SKM-1 (cell line): Measurements from ENCODE around the gene SYNPO2.

ENCODE experiments used
- DNase-seq: peaks from one replicate; lab custom pipeline; 2025; ENCODE audit not compliant: unreplicated experiment; lab: John Stamatoyannopoulos, UW

SYNPO2 gene

GRCh38 chr4:118931786-118932185 is 43.1 kb downstream of the SYNPO2 start:
- DNase-seq: no peak

- DNase-seq: peak; percentile 51
Measured at GRCh38 chr4:118935819-118936218, 47.2 kb downstream of the SYNPO2 start.

GRCh38 chr4:118936406-118936805 is 47.8 kb downstream of the SYNPO2 start:
- no peak for DNase-seq

GRCh38 chr4:118939169-118939783 is 50.6 kb downstream of the SYNPO2 start:
- DNase-seq: no peak

GRCh38 chr4:118941149-118941548 is 52.5 kb downstream of the SYNPO2 start:
- DNase-seq: no peak

GRCh38 chr4:118941799-118942198 is 53.1 kb downstream of the SYNPO2 start:
- no peak for DNase-seq

DNA sequence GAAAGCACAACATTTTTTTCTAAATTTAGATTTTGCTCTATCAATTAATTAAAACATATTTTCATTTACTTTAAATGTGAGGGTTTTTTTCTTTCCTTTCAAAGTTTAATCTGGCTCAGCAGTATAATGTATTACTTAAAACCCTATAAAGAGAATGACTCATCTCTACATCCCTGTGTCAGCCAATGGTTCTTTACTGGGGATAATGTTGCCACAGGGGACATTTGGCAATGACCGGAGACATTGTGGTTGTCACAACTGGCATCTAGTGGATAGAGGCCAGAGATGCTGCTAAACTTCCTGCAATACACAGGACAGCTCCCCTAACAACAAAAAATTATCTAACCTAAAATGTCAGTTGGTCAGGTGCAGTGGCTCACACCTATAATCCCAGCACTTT is 53.8 kb downstream of the SYNPO2 start:
- no peak for DNase-seq

- no peak for DNase-seq
Measured at GRCh38 chr4:118947095-118947494, 58.4 kb downstream of the SYNPO2 start.

- no peak for DNase-seq
Measured at GRCh38 chr4:118948545-118949144, 60.0 kb downstream of the SYNPO2 start.

DNA sequence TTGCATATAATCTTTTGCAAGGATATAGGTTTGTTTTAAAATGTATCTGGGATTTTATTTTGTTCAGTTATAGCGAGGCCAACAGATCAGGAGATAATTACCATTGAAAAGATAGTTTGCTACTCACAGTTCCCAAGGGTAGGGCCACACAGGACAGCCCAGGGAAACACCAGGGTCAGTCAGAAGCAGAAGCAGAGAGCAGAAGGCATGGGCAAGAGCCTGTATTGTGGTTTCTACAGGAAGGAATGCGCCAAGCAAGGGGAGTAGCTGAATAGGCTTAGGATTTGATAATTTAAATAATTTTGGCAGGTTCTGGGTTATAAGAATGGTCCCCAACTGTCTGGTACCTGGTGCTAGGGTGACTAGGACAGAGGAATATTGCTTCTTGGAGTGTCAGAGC is 61.6 kb downstream of the SYNPO2 start:
- no peak for DNase-seq

DNA sequence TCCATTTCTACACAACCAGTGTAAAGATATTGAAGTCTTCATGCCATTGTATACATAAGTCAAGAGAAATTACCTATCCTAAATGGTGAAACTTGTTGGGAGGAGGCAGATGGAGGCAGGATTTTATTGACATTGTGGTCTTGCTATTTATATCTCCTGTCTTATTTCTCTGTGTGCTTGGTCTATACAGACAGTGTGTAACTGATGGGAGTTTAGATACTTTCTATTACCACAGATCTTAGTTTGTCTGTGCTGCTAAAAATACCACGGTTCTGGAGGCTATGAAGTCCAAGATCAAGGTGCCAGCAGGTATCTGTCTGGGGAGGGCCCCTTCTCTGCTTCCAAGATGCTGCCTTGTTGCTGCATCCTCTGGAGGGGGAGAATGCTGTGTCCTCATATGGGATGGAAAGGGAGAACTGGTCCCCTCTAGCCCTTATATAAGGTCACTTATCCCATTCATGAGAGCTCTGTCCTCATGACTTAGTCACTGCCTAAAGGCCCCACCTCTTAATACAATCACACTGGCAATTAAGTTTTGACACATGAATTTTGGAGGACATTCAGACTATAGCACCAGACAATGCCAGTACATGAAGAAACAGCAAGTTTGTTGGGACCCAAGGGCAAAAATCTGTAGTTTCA is 62.4 kb downstream of the SYNPO2 start:
- no peak for DNase-seq

GRCh38 chr4:118953276-118953675 is 64.6 kb downstream of the SYNPO2 start:
- no peak for DNase-seq

- DNase-seq: no peak
Measured at GRCh38 chr4:118954246-118954645, 65.6 kb downstream of the SYNPO2 start.

GRCh38 chr4:118955515-118955914 is 66.9 kb downstream of the SYNPO2 start:
- no peak for DNase-seq

GRCh38 chr4:118957722-118958445 is 69.2 kb downstream of the SYNPO2 start:
- no peak for DNase-seq

GRCh38 chr4:118962540-118962939 is 73.9 kb downstream of the SYNPO2 start:
- no peak for DNase-seq

- DNase-seq: no peak
Measured at GRCh38 chr4:118964891-118965411, 76.3 kb downstream of the SYNPO2 start.

DNA sequence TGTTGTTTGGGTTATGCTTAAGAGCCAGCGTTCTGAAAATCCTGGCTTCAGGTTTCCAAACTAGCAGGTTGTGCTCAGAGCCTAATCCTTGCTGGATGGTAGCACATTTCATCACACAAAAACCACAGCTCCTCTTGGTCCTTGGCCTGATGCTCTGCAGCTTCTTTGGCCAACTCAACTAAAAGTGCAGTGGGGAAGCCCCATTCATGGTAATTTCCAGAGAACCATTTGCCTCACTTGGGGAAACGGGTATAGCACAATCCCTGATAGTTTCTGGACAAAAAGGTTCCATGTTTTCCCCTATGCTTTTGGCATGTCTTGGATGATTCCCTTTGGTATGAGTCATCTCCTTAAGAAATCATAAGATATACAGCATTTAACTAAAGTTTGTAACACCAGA is 78.7 kb downstream of the SYNPO2 start:
- DNase-seq: no peak

DNA sequence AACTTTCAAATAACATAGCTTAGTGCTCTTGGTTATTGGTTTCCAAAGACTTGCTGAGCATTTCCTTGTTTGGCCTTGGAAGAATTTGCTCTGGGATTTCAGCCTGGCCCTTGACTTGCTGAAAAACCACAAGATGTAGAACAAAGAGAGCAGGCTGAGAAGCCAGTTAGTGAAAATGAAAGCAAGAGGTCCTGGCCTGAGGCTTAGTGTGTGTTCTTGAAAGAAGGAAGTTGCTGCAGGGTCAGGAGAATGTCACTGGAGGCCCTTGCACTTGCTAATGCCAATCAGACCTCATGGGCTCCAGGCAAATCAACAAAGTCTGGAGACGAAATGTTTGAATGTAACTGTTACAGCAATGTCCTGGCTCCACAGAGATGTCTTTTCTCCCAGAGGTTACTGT is 79.4 kb downstream of the SYNPO2 start:
- DNase-seq: peak; percentile 95

- no peak for DNase-seq
Measured at GRCh38 chr4:118968813-118969212, 80.2 kb downstream of the SYNPO2 start.

DNA sequence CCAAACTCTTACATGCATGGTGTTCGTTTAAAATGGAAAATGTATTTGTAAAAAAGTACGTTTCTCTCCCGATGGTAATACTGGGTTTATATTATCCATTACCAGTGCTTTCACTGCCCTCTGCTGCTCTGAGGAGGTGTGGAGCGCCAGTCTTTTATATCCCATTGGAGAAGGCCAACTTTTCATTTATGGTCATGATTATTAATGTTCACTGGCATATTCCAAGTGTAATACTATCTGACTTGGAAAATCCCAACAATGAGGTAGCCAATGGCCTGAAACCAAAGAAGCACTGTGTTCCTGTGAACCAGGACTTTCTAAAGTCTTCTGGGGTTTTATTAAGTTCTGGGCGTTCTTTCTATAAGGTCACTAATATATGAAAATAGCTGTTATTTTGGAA is 80.7 kb downstream of the SYNPO2 start:
- DNase-seq: peak; percentile 30

DNA sequence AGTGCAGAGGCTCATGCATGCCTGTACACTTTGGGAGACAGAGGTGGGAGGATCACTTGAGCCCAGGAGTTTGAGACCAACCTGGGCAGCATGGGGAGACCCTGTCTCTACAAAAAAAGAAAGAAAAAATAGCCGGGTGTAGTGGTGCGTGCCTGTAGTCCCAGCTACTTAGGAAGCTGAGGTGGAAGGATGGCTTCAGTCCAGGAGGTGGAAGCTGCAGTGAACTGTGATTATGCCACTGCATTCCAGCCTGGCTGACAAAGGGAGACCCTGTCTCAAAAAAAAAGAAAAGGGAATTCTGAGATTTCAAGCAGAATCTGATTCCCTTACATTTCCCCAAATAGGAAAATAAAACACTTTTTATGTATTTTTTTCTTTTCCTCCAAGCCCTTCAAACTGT is 83.5 kb downstream of the SYNPO2 start:
- DNase-seq: no peak
